Body of pancreas (tissue), 4 donors: ENCODE measurements around the gene PODXL. TPM values are rescaled to one million over a fixed set of nuclear protein-coding genes. Genes with fewer than 3 reads are reported as not detected.

Source experiments
- ATAC-seq: fragments of 150-250 bp; one replicate; pipeline ENCODE4 v1.9.1; 2016
- DNase-seq, 4 donors: peaks; one replicate each; pipeline ENCODE4 v3.0.0-alpha.2; 2019
- H3K27ac ChIP-seq, 4 donors: fragments of 200-600 bp; sonication (generic); 1 replicate in 3 of 4; 2 replicates in 1 of 4; pipeline versions ENCODE4 v1.5.1 to v1.6.1; 2016 to 2019; ENCODE audit warnings: mild to moderate bottlenecking in 1 of 4, mixed read lengths in 1 of 4, moderate library complexity in 1 of 4
- H3K27me3 ChIP-seq, 2 donors: fragments of 200-600 bp; sonication (generic); one replicate each; pipeline ENCODE4 v1.6.0; 2016; ENCODE audit warnings: mild to moderate bottlenecking in 1 of 2
- H3K36me3 ChIP-seq, 2 donors: fragments of 200-600 bp; sonication (generic); replicated peaks in 1 of 2; 2 replicates each; pipeline ENCODE4 v1.5.1; 2016; ENCODE audit warnings: low read depth in 2 of 2; ENCODE audit not compliant: insufficient read depth in 1 of 2
- H3K4me1 ChIP-seq: fragments of 200-600 bp; sonication (generic); one replicate; pipeline ENCODE4 v1.6.0; 2016
- H3K4me3 ChIP-seq, 2 donors: fragments of 200-600 bp; sonication (generic); 1 replicate in 1 of 2; 2 replicates in 1 of 2; pipeline ENCODE4 v1.5.1; 2016 to 2019
- H3K9me3 ChIP-seq, 3 donors: fragments of 200-600 bp; sonication (generic); 1 replicate in 2 of 3; 2 replicates in 1 of 3; pipeline ENCODE4 v1.5.1; 2016
- CTCF ChIP-seq, 7 experiments: fragments of 450-650 bp in 4 of 7; fragments of 200-600 bp in 3 of 7; sonication (generic) in 3 of 7; IDR thresholded peaks; one replicate each; pipeline ENCODE4 v1.5.1; 2016 to 2019; ENCODE audit warnings: antibody characterized with exemption in 7 of 7
- POLR2A ChIP-seq, 3 donors: fragments of 450-650 bp; IDR thresholded peaks; one replicate each; pipeline ENCODE4 v1.6.1; 2016; ENCODE audit warnings: antibody characterized with exemption in 3 of 3, mild to moderate bottlenecking in 2 of 3
- WGBS, 2 donors: methylation state at CpG; one replicate each; pipeline ENCODE4 v1.1.5; 2017; 5-methylcytosine and 5-hydroxymethylcytosine counted together
- intact Hi-C: fragments of 100-400 bp; cut with DNase I; formaldehyde crosslinking; loops from one replicate; pipeline ENCODE4 v1.15.1; 2023
- total RNA-seq, 2 donors: library from RNA; depleted of rRNA; stranded (reverse); fragments of >200 nt; gene quantifications; one replicate each; pipeline ENCODE4 v1.1.0, GENCODE V29; 2016

PODXL gene
- total RNA-seq, 2 donors from 2014 or later: 36.9 to 106 TPM

- no peaks in the 10 kb centered on the region for H3K9me3 ChIP-seq
- no peak for ATAC-seq
- intact Hi-C loops: no loop called here
- no peaks in the 10 kb centered on the region for H3K27me3 ChIP-seq
- DNase-seq: no peak
- H3K36me3 ChIP-seq: no peaks in the 10 kb centered on the region
- 89 to 92% methylated on average over 4 of the region's 4 CpGs for WGBS, 2 donors
- H3K27ac ChIP-seq: no peak overlapping the region
- no peaks in the 10 kb centered on the region for H3K4me1 ChIP-seq
- no peak overlapping the region for H3K4me3 ChIP-seq
- TF ChIP-seq CTCF (IDR thresholded peaks at IDR 0.05) (no peak), POLR2A (IDR thresholded peaks at IDR 0.05) (no peak)
Measured at GRCh38 chr7:131595699-131596098, 39.3 kb upstream of the PODXL start.

GRCh38 chr7:131591687-131592319, 35.4 kb upstream of the PODXL start:
- TF ChIP-seq POLR2A (IDR thresholded peaks at IDR 0.05): no peak
- TF ChIP-seq CTCF (IDR thresholded peaks at IDR 0.05): no peak
- no peak overlapping the region for H3K4me3 ChIP-seq
- intact Hi-C loops: no loop called here
- DNase-seq (no peak), ATAC-seq (no peak)
- H3K27ac ChIP-seq: no peak overlapping the region
- 72 to 76% methylated on average over 10 of the region's 10 CpGs for WGBS, 2 donors
- H3K4me1 ChIP-seq: no peaks in the 10 kb centered on the region
- H3K36me3 ChIP-seq: no peaks in the 10 kb centered on the region
- H3K27me3 ChIP-seq: no peaks in the 10 kb centered on the region
- no peaks in the 10 kb centered on the region for H3K9me3 ChIP-seq

- Histone ChIP-seq H3K27me3 (no peaks in the 10 kb centered on the region), H3K36me3 (no peaks in the 10 kb centered on the region), H3K4me1 (no peaks in the 10 kb centered on the region), H3K27ac (no peak overlapping the region), H3K9me3 (no peaks in the 10 kb centered on the region), H3K4me3 (no peak overlapping the region)
- intact Hi-C loops: no loop called here
- ATAC-seq: no peak
- TF ChIP-seq CTCF (IDR thresholded peaks at IDR 0.05): no peak
- TF ChIP-seq POLR2A (IDR thresholded peaks at IDR 0.05): no peak
- WGBS, 2 donors: 81 to 91% methylated on average over 9 of the region's 9 CpGs
- DNase-seq: no peak
Measured at GRCh38 chr7:131587315-131587923, 31.0 kb upstream of the PODXL start.

- 71 to 74% methylated on average over 3 of the region's 3 CpGs for WGBS, 2 donors
- H3K27ac ChIP-seq: no peak overlapping the region
- ATAC-seq (no peak), DNase-seq (no peak)
- H3K9me3 ChIP-seq: no peaks in the 10 kb centered on the region
- H3K4me1 ChIP-seq: no peaks in the 10 kb centered on the region
- no peaks in the 10 kb centered on the region for H3K27me3 ChIP-seq
- TF ChIP-seq POLR2A (IDR thresholded peaks at IDR 0.05): no peak
- no peak for TF ChIP-seq CTCF (IDR thresholded peaks at IDR 0.05)
- no peak overlapping the region for H3K4me3 ChIP-seq
- no peaks in the 10 kb centered on the region for H3K36me3 ChIP-seq
- intact Hi-C loops: no loop called here
Measured at GRCh38 chr7:131586759-131587158, 30.3 kb upstream of the PODXL start.

GRCh38 chr7:131586259-131586658, 29.8 kb upstream of the PODXL start:
- H3K27me3 ChIP-seq: no peaks in the 10 kb centered on the region
- intact Hi-C loops: no loop called here
- WGBS, 2 donors: 13 to 22% methylated on average over 4 to 5 of the region's 5 CpGs
- no peaks in the 10 kb centered on the region for H3K36me3 ChIP-seq
- peak; percentile 60 for ATAC-seq
- H3K4me3 ChIP-seq: no peak overlapping the region
- no peaks in the 10 kb centered on the region for H3K9me3 ChIP-seq
- H3K27ac ChIP-seq: no peak overlapping the region
- no peaks in the 10 kb centered on the region for H3K4me1 ChIP-seq
- TF ChIP-seq CTCF (IDR thresholded peaks at IDR 0.05) (no peak), POLR2A (IDR thresholded peaks at IDR 0.05) (no peak)
- peak; percentile 13 to 30 (median 28) for DNase-seq
